ENCODE data around the gene SLC9A9. TPM values are rescaled to one million over a fixed set of nuclear protein-coding genes. Genes with fewer than 3 reads are reported as not detected.

SLC9A9 gene
- total RNA-seq, 1 experiment from 2014 or later = not detected

- Histone ChIP-seq H3K4me3 (ENCODE audit: low read depth, low read length) (no peak overlapping the region), H3K4me1 (no peaks in the 10 kb centered on the region), H3K27me3 (replicated peaks; ENCODE audit: control insufficient read depth, insufficient read depth, low read length) (no peaks in the 10 kb centered on the region), H3K9me3 (no peaks in the 10 kb centered on the region), H3K36me3 (ENCODE audit: control insufficient read depth, insufficient read depth, low read length) (no peaks in the 10 kb centered on the region)
- Mint-ChIP-seq H3K9me3 (ENCODE audit: unreplicated experiment) (no peaks in the 10 kb centered on the region), H3K27me3 (ENCODE audit: insufficient read depth, unreplicated experiment) (peaks cover 15% of the 10 kb centered on the region), H3K27ac (ENCODE audit: unreplicated experiment) (no peak overlapping the region), H3K4me1 (ENCODE audit: low read depth, unreplicated experiment) (no peaks in the 10 kb centered on the region), H3K36me3 (ENCODE audit: insufficient read depth, unreplicated experiment) (no peaks in the 10 kb centered on the region), H3K4me3 (ENCODE audit: unreplicated experiment) (no peak overlapping the region)
- DNase-seq = no peak
- CTCF ChIA-PET = no interaction called here
- no peak for TF ChIP-seq CTCF (IDR thresholded peaks at IDR 0.05; ENCODE audit: insufficient read depth in 1 of 2, low read depth in 1 of 2, low read length in 1 of 2, severe bottlenecking in 1 of 2, unreplicated experiment in 1 of 2)
- intact Hi-C loops (cut with micrococcal nuclease; ENCODE audit: unreplicated experiment) = no loop called here
- BruUV-seq (replicated peaks) = no TSS peak
- POLR2A ChIA-PET = interaction anchor here (0.6 kb wide), 1 partner anchor 236 kb away, joined by 3 read pairs; no protein-coding TSS in a partner anchor
Measured at GRCh38 chr3:143358793-143359491, 489.3 kb downstream of the SLC9A9 start.

GRCh38 chr3:143358155-143358792, 490.0 kb downstream of the SLC9A9 start:
- Histone ChIP-seq H3K9me3 (no peaks in the 10 kb centered on the region), H3K4me1 (no peaks in the 10 kb centered on the region), H3K4me3 (ENCODE audit: low read depth, low read length) (no peak overlapping the region), H3K27me3 (replicated peaks; ENCODE audit: control insufficient read depth, insufficient read depth, low read length) (no peaks in the 10 kb centered on the region), H3K36me3 (ENCODE audit: control insufficient read depth, insufficient read depth, low read length) (no peaks in the 10 kb centered on the region)
- Mint-ChIP-seq H3K36me3 (ENCODE audit: insufficient read depth, unreplicated experiment) (no peaks in the 10 kb centered on the region), H3K9me3 (ENCODE audit: unreplicated experiment) (no peaks in the 10 kb centered on the region), H3K4me1 (ENCODE audit: low read depth, unreplicated experiment) (no peaks in the 10 kb centered on the region), H3K4me3 (ENCODE audit: unreplicated experiment) (no peak overlapping the region), H3K27ac (ENCODE audit: unreplicated experiment) (no peak overlapping the region), H3K27me3 (ENCODE audit: insufficient read depth, unreplicated experiment) (peaks cover 15% of the 10 kb centered on the region)
- intact Hi-C loops (cut with micrococcal nuclease; ENCODE audit: unreplicated experiment) = no loop called here
- TF ChIP-seq CTCF (IDR thresholded peaks at IDR 0.05; ENCODE audit: insufficient read depth in 1 of 2, low read depth in 1 of 2, low read length in 1 of 2, severe bottlenecking in 1 of 2, unreplicated experiment in 1 of 2) = no peak
- CTCF ChIA-PET = no interaction called here
- no peak for DNase-seq
- BruUV-seq (replicated peaks) = no TSS peak
- POLR2A ChIA-PET = no interaction called here

- Mint-ChIP-seq H3K4me3 (ENCODE audit: unreplicated experiment) (no peak overlapping the region), H3K27ac (ENCODE audit: unreplicated experiment) (no peak overlapping the region), H3K36me3 (ENCODE audit: insufficient read depth, unreplicated experiment) (no peaks in the 10 kb centered on the region), H3K4me1 (ENCODE audit: low read depth, unreplicated experiment) (no peaks in the 10 kb centered on the region), H3K9me3 (ENCODE audit: unreplicated experiment) (no peaks in the 10 kb centered on the region), H3K27me3 (ENCODE audit: insufficient read depth, unreplicated experiment) (peaks cover 19% of the 10 kb centered on the region)
- TF ChIP-seq CTCF (IDR thresholded peaks at IDR 0.05; ENCODE audit: insufficient read depth in 1 of 2, low read depth in 1 of 2, low read length in 1 of 2, severe bottlenecking in 1 of 2, unreplicated experiment in 1 of 2) = no peak
- POLR2A ChIA-PET = no interaction called here
- H3K4me3 ChIP-seq (ENCODE audit: low read depth, low read length) = no peak overlapping the region
- no TSS peak for BruUV-seq (replicated peaks)
- H3K9me3 ChIP-seq = no peaks in the 10 kb centered on the region
- CTCF ChIA-PET = no interaction called here
- no peak for DNase-seq
- no peaks in the 10 kb centered on the region for H3K4me1 ChIP-seq
- no peaks in the 10 kb centered on the region for H3K27me3 ChIP-seq (replicated peaks; ENCODE audit: control insufficient read depth, insufficient read depth, low read length)
- H3K36me3 ChIP-seq (ENCODE audit: control insufficient read depth, insufficient read depth, low read length) = no peaks in the 10 kb centered on the region
- intact Hi-C loops (cut with micrococcal nuclease; ENCODE audit: unreplicated experiment) = no loop called here
Measured at GRCh38 chr3:143357700-143358099, 490.6 kb downstream of the SLC9A9 start.
